ENCODE data around the gene UBE2O.

DNA sequence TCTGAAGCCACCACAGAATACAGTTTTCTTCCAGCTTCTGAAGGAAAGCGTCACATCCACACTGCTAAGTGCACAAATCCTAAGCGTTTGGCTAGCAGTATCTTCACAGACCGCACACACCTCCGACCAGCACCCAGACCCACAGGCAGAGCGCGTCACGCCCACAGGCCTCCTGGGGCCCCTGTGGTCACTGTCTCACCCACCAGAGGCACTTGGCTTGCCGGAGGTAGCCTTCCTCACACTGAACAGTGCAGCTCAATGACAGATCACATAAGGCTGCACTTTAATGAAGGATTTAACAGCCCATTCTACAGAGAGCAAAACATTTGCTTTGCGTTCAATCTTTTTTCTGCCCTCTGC lies 47.4 kb downstream of the UBE2O start:
- TF ChIP-seq EZH2phosphoT487 (IDR thresholded peaks at IDR 0.05; ENCODE audit: insufficient read depth, low read depth) (no peak), EZH2 (IDR thresholded peaks at IDR 0.05; ENCODE audit: insufficient read depth, poor library complexity, severe bottlenecking) (no peak)
